K562 (cell line): Measurements from ENCODE around the gene MADD. TPM values are rescaled to one million over a fixed set of nuclear protein-coding genes. Genes with fewer than 3 reads are reported as not detected.

Experiments used
- ATAC-seq: fragments of 200-7000 bp; cut with Tn5 transposase; 3 replicates; pipeline ENCODE4 v1.9.1; 2020; ENCODE audit warnings: moderate library complexity
- BruUV-seq: library from RNA; stranded (reverse); fragments of 400-500 nt; replicated peaks from 2 replicates; lab custom pipeline; 2021; lab: Mats Ljungman, UMichigan
- CTCF ChIA-PET: fragments of 300-600 bp; formaldehyde crosslinking; extraction: SDS; loops from one replicate; lab custom pipeline; 2021; ENCODE audit warnings: low intra/inter-chr PET ratio; lab: Yijun Ruan, JAX
- POLR2A ChIA-PET: fragments of 300-600, 350-650 bp; sonication (Branson Sonifier 250); formaldehyde crosslinking; extraction: SDS; loops from one replicate; lab custom pipeline; 2021; ENCODE audit warnings: antibody characterized with exemption, inconsistent platforms; lab: Yijun Ruan, JAX
- DNase-seq, 4 experiments: peaks; one replicate each; pipeline versions ENCODE4 v3.0.0 to v3.0.0-alpha.2; 2011 to 2018; ENCODE audit warnings: low spot score in 3 of 4, mixed read lengths in 3 of 4; ENCODE audit errors: extremely low read depth in 1 of 4
- FAIRE-seq: peaks from 2 replicates; lab custom pipeline; 2011; peaks lifted over from hg19 to GRCh38; lab: Jason Lieb, UNC
- H2AFZ ChIP-seq: 2 replicates; pipeline ENCODE4 v1.6.0; 2011; ENCODE audit warnings: low read depth, low read length, control low read depth, inconsistent platforms
- H3K27ac ChIP-seq: fragments of 200-600 bp; 3 replicates; pipeline ENCODE4 v1.8.0; 2011; ENCODE audit warnings: low read depth, mild to moderate bottlenecking, control low read depth, inconsistent platforms, low read length, moderate library complexity, mixed read lengths; ENCODE audit errors: extremely low read depth
- H3K27me3 ChIP-seq, 2 experiments: fragments of 300-600 bp in 1 of 2; 2 replicates in 1 of 2; 3 replicates in 1 of 2; pipeline versions ENCODE4 v1.6.0 to v1.8.0; 2011; ENCODE audit warnings: inconsistent platforms in 2 of 2, low read length in 2 of 2, mild to moderate bottlenecking in 1 of 2, mixed read lengths in 1 of 2, moderate library complexity in 1 of 2; ENCODE audit not compliant: control insufficient read depth in 2 of 2, insufficient read depth in 2 of 2
- H3K36me3 ChIP-seq: fragments of 300-600 bp; 3 replicates; pipeline ENCODE4 v1.8.0; 2011; ENCODE audit warnings: mild to moderate bottlenecking, low read length, inconsistent platforms; ENCODE audit not compliant: control insufficient read depth, insufficient read depth
- H3K4me1 ChIP-seq, 2 experiments: fragments of 200-600 bp in 1 of 2; replicated peaks in 1 of 2; 2 replicates in 1 of 2; 3 replicates in 1 of 2; pipeline versions ENCODE4 v1.5.1 to v1.8.0; 2011; ENCODE audit warnings: inconsistent platforms in 2 of 2, low read length in 2 of 2, mild to moderate bottlenecking in 1 of 2, mixed read lengths in 1 of 2, moderate library complexity in 1 of 2; ENCODE audit not compliant: control insufficient read depth in 2 of 2, insufficient read depth in 2 of 2
- H3K4me2 ChIP-seq: 2 replicates; pipeline ENCODE4 v1.6.1; 2011; ENCODE audit warnings: low read length, control low read depth, inconsistent platforms, mixed read lengths; ENCODE audit not compliant: insufficient read depth
- H3K4me3 ChIP-seq: fragments of 200-600 bp; sonication (generic), shearing (Covaris generic); 2 replicates; pipeline ENCODE4 v1.5.1; 2016; ENCODE audit warnings: control low read depth, inconsistent platforms
- H3K79me2 ChIP-seq: fragments of 200-600 bp; 3 replicates; pipeline ENCODE4 v1.8.0; 2011; ENCODE audit warnings: low read length, inconsistent platforms; ENCODE audit not compliant: control insufficient read depth, insufficient read depth
- H3K9ac ChIP-seq, 2 experiments: 2 replicates each; pipeline versions ENCODE4 v1.6.0 to v1.6.1; 2011; ENCODE audit warnings: low read depth in 2 of 2, low read length in 2 of 2, control low read depth in 1 of 2, inconsistent platforms in 1 of 2, mild to moderate bottlenecking in 1 of 2, mixed read lengths in 1 of 2; ENCODE audit not compliant: insufficient read depth in 1 of 2
- H3K9me1 ChIP-seq: one replicate; pipeline ENCODE4 v1.6.0; 2011; ENCODE audit warnings: inconsistent platforms, mild to moderate bottlenecking, low read length, moderate library complexity; ENCODE audit not compliant: control insufficient read depth, insufficient read depth
- H3K9me3 ChIP-seq: replicated peaks from 2 replicates; pipeline ENCODE4 v1.5.1; 2011; ENCODE audit warnings: low read depth, low read length, inconsistent platforms; ENCODE audit not compliant: control insufficient read depth, insufficient read depth
- H4K20me1 ChIP-seq: replicated peaks from 2 replicates; pipeline ENCODE4 v1.6.1; 2011; ENCODE audit warnings: low read length, inconsistent platforms, mixed read lengths; ENCODE audit not compliant: control insufficient read depth, insufficient read depth
- CBFA2T3 ChIP-seq: fragments of 450-650 bp; IDR thresholded peaks from 2 replicates; pipeline ENCODE4 v1.6.1; 2017
- DNMT1 ChIP-seq: fragments of 450-650 bp; IDR thresholded peaks from 2 replicates; pipeline ENCODE4 v1.6.1; 2016; ENCODE audit warnings: antibody characterized with exemption, mild to moderate bottlenecking
- ETS1 ChIP-seq: conservative IDR thresholded peaks from 2 replicates; pipeline ENCODE4 v1.6.1; 2011; ENCODE audit warnings: low read depth, mild to moderate bottlenecking, low read length; ENCODE audit not compliant: control insufficient read depth
- ETV1 ChIP-seq: fragments of 450-650 bp; conservative IDR thresholded peaks from 2 replicates; pipeline ENCODE4 v1.6.1; 2016; ENCODE audit warnings: missing genetic modification characterization, control low read depth, low read depth, missing compliant biosample characterization
- HBP1 ChIP-seq: fragments of 450-650 bp; formaldehyde crosslinking; IDR thresholded peaks from 2 replicates; pipeline ENCODE4 v1.4.0; 2022; ENCODE audit warnings: missing genetic modification characterization
- L3MBTL2 ChIP-seq: fragments of 450-650 bp; IDR thresholded peaks from 2 replicates; pipeline ENCODE4 v1.6.1; 2016; ENCODE audit warnings: mild to moderate bottlenecking, moderate library complexity
- MXD1 ChIP-seq: fragments of 250-450 bp; sonication (Bioruptor Pico); IDR thresholded peaks from 2 replicates; pipeline ENCODE4 v1.8.0; 2021; ENCODE audit warnings: borderline replicate concordance, mild to moderate bottlenecking, moderate library complexity; ENCODE audit not compliant: poor library complexity, severe bottlenecking
- NFRKB ChIP-seq: fragments of 450-650 bp; IDR thresholded peaks from 2 replicates; pipeline ENCODE4 v1.6.1; 2016; ENCODE audit warnings: low read depth
- NR2C1 ChIP-seq, 2 experiments: fragments of 450-650 bp; IDR thresholded peaks; 2 replicates each; pipeline ENCODE4 v1.6.1; 2017; ENCODE audit warnings: mild to moderate bottlenecking in 2 of 2, antibody characterized with exemption in 1 of 2, inconsistent platforms in 1 of 2, missing compliant biosample characterization in 1 of 2, missing genetic modification characterization in 1 of 2
- NR2C2 ChIP-seq, 2 experiments: fragments of 200-800 bp in 1 of 2; sonication (Bioruptor generic) in 1 of 2; sonication (generic) in 1 of 2; formaldehyde crosslinking in 1 of 2; IDR thresholded peaks; 2 replicates each; pipeline versions ENCODE4 v1.6.1 to v1.8.0; 2016 to 2022; ENCODE audit warnings: mild to moderate bottlenecking in 1 of 2, missing compliant biosample characterization in 1 of 2, missing genetic modification characterization in 1 of 2, missing genetic modification reagents in 1 of 2
- WGBS: fragments of 100-300 bp; shearing (Covaris generic); methylation state at CpG from one replicate; pipeline ENCODE4 v1.1.6; 2016; ENCODE audit warnings: low coverage, mixed read lengths; ENCODE audit not compliant: insufficient coverage; ENCODE audit errors: missing lambda C conversion rate; 5-methylcytosine and 5-hydroxymethylcytosine counted together
- in situ Hi-C: fragments of 300-500 bp; cut with MboI; formaldehyde crosslinking; loops from 4 replicates; pipeline ENCODE4 v1.15.0; 2018; ENCODE audit warnings: inconsistent platforms, mixed read lengths
- intact Hi-C: fragments of 100-400 bp; cut with micrococcal nuclease; formaldehyde crosslinking; loops from 2 replicates; pipeline ENCODE4 v1.14.2; 2022
- polyA plus RNA-seq, 8 experiments: library from polyadenylated mRNA; depleted of rRNA in 4 of 8; stranded (reverse) in 5 of 8; unstranded in 3 of 8; fragments of >200 nt; fragmentation: Nextera tagmentation in 2 of 8; fragmentation: Illumina TruSeq in 1 of 8; extraction: Ambion mirVana in 2 of 8; extraction: Trizol in 1 of 8; gene quantifications; 2 replicates each; pipeline versions ENCODE4 v1.2.1 to v1.2.3, GENCODE V29; 2011 to 2014; ENCODE audit warnings: inconsistent platforms in 1 of 8, missing spikeins in 1 of 8
- total RNA-seq, 7 experiments: library from RNA; depleted of rRNA in 6 of 7; stranded (reverse); fragments of >200 nt in 6 of 7; fragmentation: Illumina TruSeq in 2 of 7; extraction: Trizol in 2 of 7; gene quantifications; 2 replicates each; pipeline versions ENCODE4 v1.2.1 to v1.2.3, GENCODE V29; 2011 to 2021; ENCODE audit warnings: low replicate concordance in 1 of 7
- TF ChIP-seq, protein P1 (sequence below): sonication (generic); formaldehyde crosslinking; IDR thresholded peaks from 2 replicates; pipeline ENCODE4 v1.8.1; 2023; ENCODE audit warnings: missing genetic modification reagents, mild to moderate bottlenecking, borderline replicate concordance

Gene MADD
- total and polyA plus RNA-seq, 9 of the 15 experiments (the other 6 are each of a cell fraction or from before 2014, with no cell fraction given): 0.68 to 57.6 (median 33.6) TPM

GRCh38 chr11:47378010-47378835, 108.3 kb downstream of the MADD start, which contains the start of gene SPI1:
Gene SPI1, minus strand, starts transcription at chr11:47378547. Its CDS starts 194 bp downstream, at chr11:47378353.
- peaks cover 37 to 53% of the 10 kb centered on the region in 2 experiments for H3K4me1 ChIP-seq
- H3K27ac ChIP-seq: peak within 1 kb of the TSS; percentile 86
- peak within 1 kb of the TSS; percentile 82 to 93 for H3K9ac ChIP-seq
- H3K9me1 ChIP-seq: no peaks in the 10 kb centered on the region
- H2AFZ ChIP-seq: peak within 1 kb of the TSS; percentile 81
- peaks cover 26% of the 10 kb centered on the region for H3K79me2 ChIP-seq
- peak within 1 kb of the TSS; percentile 76 for H3K4me2 ChIP-seq
- peaks cover 8% of the 10 kb centered on the region; the same call in 1 of the 3 replicates for H3K36me3 ChIP-seq
- peak; percentile 85 for ATAC-seq
- H3K4me3 ChIP-seq: peak within 1 kb of the TSS; percentile 47
- peak; percentile 97 for FAIRE-seq
- no peaks in the 10 kb centered on the region for H3K9me3 ChIP-seq
- CTCF ChIA-PET: no interaction called here
- in situ Hi-C loops (no loop called here), intact Hi-C loops (loop anchor here (10.0 kb wide), 1 partner anchor 237 kb away; no protein-coding TSS in a partner anchor)
- H4K20me1 ChIP-seq: no peaks in the 10 kb centered on the region
- TSS peak; percentile 56 for BruUV-seq
- DNase-seq: peak; percentile 88 to 95 (median 92)
- H3K27me3 ChIP-seq: no peaks in the 10 kb centered on the region
- 2% methylated on average over 31 of the region's 31 CpGs for WGBS
- POLR2A ChIA-PET: interaction anchor here (0.6 to 1.8 kb wide), 12 partner anchors 8 to 643 kb away, joined by 3 to 7 read pairs (median 3); no protein-coding TSS in a partner anchor
- TF ChIP-seq, protein P1, sequence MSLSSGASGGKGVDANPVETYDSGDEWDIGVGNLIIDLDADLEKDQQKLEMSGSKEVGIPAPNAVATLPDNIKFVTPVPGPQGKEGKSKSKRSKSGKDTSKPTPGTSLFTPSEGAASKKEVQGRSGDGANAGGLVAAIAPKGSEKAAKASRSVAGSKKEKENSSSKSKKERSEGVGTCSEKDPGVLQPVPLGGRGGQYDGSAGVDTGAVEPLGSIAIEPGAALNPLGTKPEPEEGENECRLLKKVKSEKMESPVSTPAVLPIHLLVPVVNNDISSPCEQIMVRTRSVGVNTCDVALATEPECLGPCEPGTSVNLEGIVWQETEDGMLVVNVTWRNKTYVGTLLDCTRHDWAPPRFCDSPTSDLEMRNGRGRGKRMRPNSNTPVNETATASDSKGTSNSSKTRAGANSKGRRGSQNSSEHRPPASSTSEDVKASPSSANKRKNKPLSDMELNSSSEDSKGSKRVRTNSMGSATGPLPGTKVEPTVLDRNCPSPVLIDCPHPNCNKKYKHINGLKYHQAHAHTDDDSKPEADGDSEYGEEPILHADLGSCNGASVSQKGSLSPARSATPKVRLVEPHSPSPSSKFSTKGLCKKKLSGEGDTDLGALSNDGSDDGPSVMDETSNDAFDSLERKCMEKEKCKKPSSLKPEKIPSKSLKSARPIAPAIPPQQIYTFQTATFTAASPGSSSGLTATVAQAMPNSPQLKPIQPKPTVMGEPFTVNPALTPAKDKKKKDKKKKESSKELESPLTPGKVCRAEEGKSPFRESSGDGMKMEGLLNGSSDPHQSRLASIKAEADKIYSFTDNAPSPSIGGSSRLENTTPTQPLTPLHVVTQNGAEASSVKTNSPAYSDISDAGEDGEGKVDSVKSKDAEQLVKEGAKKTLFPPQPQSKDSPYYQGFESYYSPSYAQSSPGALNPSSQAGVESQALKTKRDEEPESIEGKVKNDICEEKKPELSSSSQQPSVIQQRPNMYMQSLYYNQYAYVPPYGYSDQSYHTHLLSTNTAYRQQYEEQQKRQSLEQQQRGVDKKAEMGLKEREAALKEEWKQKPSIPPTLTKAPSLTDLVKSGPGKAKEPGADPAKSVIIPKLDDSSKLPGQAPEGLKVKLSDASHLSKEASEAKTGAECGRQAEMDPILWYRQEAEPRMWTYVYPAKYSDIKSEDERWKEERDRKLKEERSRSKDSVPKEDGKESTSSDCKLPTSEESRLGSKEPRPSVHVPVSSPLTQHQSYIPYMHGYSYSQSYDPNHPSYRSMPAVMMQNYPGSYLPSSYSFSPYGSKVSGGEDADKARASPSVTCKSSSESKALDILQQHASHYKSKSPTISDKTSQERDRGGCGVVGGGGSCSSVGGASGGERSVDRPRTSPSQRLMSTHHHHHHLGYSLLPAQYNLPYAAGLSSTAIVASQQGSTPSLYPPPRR: no peak
- TF ChIP-seq DNMT1: no peak
- peak; percentile 92 for TF ChIP-seq CBFA2T3
- 0 out of 2 replicates have a peak, but pooled peaks have one; percentile 3 for TF ChIP-seq HBP1 (CRISPR knock-in tag)
- TF ChIP-seq ETV1 (tag): peak; percentile 67
- TF ChIP-seq ETS1: peak; percentile 13; the same call in 1 of the 2 replicates
- TF ChIP-seq NR2C2 (CRISPR knock-in tag; IDR thresholded peaks at IDR 0.05): peak; percentile 8; the same call in 1 of the 2 replicates
- TF ChIP-seq NR2C2 (tag; IDR thresholded peaks at IDR 0.05): no peak; the same call in 1 of the 2 replicates
- peak; percentile 72 for TF ChIP-seq L3MBTL2
- no peak for TF ChIP-seq NR2C1 (IDR thresholded peaks at IDR 0.05)
- TF ChIP-seq NR2C1 (tag; IDR thresholded peaks at IDR 0.05): peak; percentile 49; the same call in 1 of the 2 replicates
- TF ChIP-seq MXD1 (CRISPR knock-in tag): no peak
- peak; percentile 62; the same call in 1 of the 2 replicates for TF ChIP-seq NFRKB
